Suprapubic skin (tissue), 3 donors: ENCODE data around the gene NBR1.

Source experiments
- POLR2A ChIP-seq, 2 donors: fragments of 450-650 bp; IDR thresholded peaks; one replicate each; pipeline ENCODE4 v1.6.1; 2017; ENCODE audit warnings: antibody characterized with exemption in 2 of 2, mild to moderate bottlenecking in 2 of 2, moderate library complexity in 2 of 2
- TF ChIP-seq, protein P1 (sequence below), 2 donors: fragments of 200-600 bp in 1 of 2; fragments of 450-650 bp in 1 of 2; sonication (generic) in 1 of 2; IDR thresholded peaks; one replicate each; pipeline ENCODE4 v1.5.1; 2016 to 2019; ENCODE audit warnings: antibody characterized with exemption in 2 of 2, mild to moderate bottlenecking in 1 of 2, moderate library complexity in 1 of 2

DNA sequence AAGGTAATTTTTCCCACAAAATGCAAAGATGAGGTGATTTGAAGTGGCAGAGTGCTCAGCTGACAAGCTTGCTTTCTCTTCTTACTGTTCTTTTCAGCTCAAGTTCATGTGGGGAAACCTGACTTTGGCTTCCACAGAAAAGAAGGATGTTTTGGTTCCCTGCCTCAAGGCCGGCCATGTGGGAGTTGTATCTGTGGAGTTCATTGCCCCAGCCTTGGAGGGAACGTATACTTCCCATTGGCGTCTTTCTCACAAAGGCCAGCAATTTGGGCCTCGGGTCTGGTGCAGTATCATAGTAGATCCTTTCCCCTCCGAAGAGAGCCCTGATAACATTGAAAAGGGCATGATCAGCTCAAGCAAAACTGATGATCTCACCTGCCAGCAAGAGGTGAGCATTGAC, 22.2 kb downstream of the NBR1 start:
- TF ChIP-seq, protein P1, sequence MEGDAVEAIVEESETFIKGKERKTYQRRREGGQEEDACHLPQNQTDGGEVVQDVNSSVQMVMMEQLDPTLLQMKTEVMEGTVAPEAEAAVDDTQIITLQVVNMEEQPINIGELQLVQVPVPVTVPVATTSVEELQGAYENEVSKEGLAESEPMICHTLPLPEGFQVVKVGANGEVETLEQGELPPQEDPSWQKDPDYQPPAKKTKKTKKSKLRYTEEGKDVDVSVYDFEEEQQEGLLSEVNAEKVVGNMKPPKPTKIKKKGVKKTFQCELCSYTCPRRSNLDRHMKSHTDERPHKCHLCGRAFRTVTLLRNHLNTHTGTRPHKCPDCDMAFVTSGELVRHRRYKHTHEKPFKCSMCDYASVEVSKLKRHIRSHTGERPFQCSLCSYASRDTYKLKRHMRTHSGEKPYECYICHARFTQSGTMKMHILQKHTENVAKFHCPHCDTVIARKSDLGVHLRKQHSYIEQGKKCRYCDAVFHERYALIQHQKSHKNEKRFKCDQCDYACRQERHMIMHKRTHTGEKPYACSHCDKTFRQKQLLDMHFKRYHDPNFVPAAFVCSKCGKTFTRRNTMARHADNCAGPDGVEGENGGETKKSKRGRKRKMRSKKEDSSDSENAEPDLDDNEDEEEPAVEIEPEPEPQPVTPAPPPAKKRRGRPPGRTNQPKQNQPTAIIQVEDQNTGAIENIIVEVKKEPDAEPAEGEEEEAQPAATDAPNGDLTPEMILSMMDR (IDR thresholded peaks at IDR 0.05), result no peak
- TF ChIP-seq POLR2A (IDR thresholded peaks at IDR 0.05), result no peak
